Sigmoid colon (tissue), 7 donors: Measurements from ENCODE around the gene RPL38. TPM values are rescaled to one million over a fixed set of nuclear protein-coding genes. Genes with fewer than 3 reads are reported as not detected.
A peak's percentile ranks its signal among the peaks of the same experiment; 100 is the strongest.

Experiments
- DNase-seq: peaks from one replicate; pipeline ENCODE4 v3.0.0-alpha.2; 2019
- H3K27ac ChIP-seq, 4 donors: fragments of 200-600 bp; sonication (generic); one replicate each; pipeline ENCODE4 v1.5.1; 2016 to 2019; ENCODE audit warnings: mild to moderate bottlenecking in 1 of 4
- H3K27me3 ChIP-seq, 3 donors: fragments of 200-600 bp; sonication (generic); one replicate each; pipeline ENCODE4 v1.5.1; 2019; ENCODE audit warnings: mild to moderate bottlenecking in 1 of 3
- H3K36me3 ChIP-seq, 4 donors: fragments of 200-600 bp; sonication (generic); one replicate each; pipeline ENCODE4 v1.5.1; 2016 to 2019
- H3K4me1 ChIP-seq, 4 donors: fragments of 200-600 bp; sonication (generic); one replicate each; pipeline ENCODE4 v1.5.1; 2017 to 2019
- H3K4me3 ChIP-seq, 4 donors: fragments of 200-600 bp; sonication (generic); one replicate each; pipeline ENCODE4 v1.5.1; 2017 to 2019; ENCODE audit warnings: mild to moderate bottlenecking in 2 of 4, moderate library complexity in 1 of 4
- H3K9me3 ChIP-seq, 4 donors: fragments of 200-600 bp in 3 of 4; sonication (generic) in 3 of 4; one replicate each; pipeline versions ENCODE4 v1.5.1 to v1.6.1; 2013 to 2019
- CTCF ChIP-seq, 4 experiments: fragments of 450-650 bp in 3 of 4; fragments of 200-600 bp in 1 of 4; IDR thresholded peaks; one replicate each; pipeline ENCODE4 v1.5.1; 2016 to 2019; ENCODE audit warnings: antibody characterized with exemption in 4 of 4, mild to moderate bottlenecking in 3 of 4, moderate library complexity in 2 of 4
- EP300 ChIP-seq, 4 donors: sonication (generic); formaldehyde crosslinking; IDR thresholded peaks; one replicate each; pipeline ENCODE4 v1.6.1; 2017; ENCODE audit warnings: antibody characterized with exemption in 4 of 4
- POLR2A ChIP-seq, 2 donors: fragments of 450-650 bp; IDR thresholded peaks; one replicate each; pipeline ENCODE4 v1.6.1; 2016; ENCODE audit warnings: antibody characterized with exemption in 2 of 2, mild to moderate bottlenecking in 2 of 2, moderate library complexity in 2 of 2
- POLR2AphosphoS5 ChIP-seq, 4 donors: sonication (generic); formaldehyde crosslinking; IDR thresholded peaks; one replicate each; pipeline ENCODE4 v1.6.1; 2017; ENCODE audit warnings: antibody characterized with exemption in 4 of 4
- WGBS, 2 donors: extraction: QIAGEN DNeasy Blood & Tissue Kit; methylation state at CpG; one replicate each; pipeline ENCODE4 v1.1.7; 2013; 5-methylcytosine and 5-hydroxymethylcytosine counted together
- intact Hi-C: fragments of 100-400 bp; cut with DNase I; formaldehyde crosslinking; loops from one replicate; pipeline ENCODE4 v1.15.1; 2023
- polyA plus RNA-seq, 3 donors: library from polyadenylated mRNA; stranded (reverse); fragments of 200-250 nt; gene quantifications; one replicate each; pipeline ENCODE4 v1.2.3, GENCODE V29; 2013
- total RNA-seq, 4 donors: library from RNA; depleted of rRNA; stranded (reverse); fragments of >200 nt; gene quantifications; one replicate each; pipeline ENCODE4 v1.1.0, GENCODE V29; 2016
- donor health status: healthy with polysubstance abuse.
- donor health status: Bipolar disorder and iron deficiency.
- donor health status: healthy.

Gene RPL38
- total RNA-seq (100 to 1,000 TPM; 215 to 718 (median 492) TPM), polyA plus RNA-seq (1,000 to 10,000 TPM; 1,011 to 2,321 (median 1,651) TPM)

- intact Hi-C loops: loop anchor here (5.0 kb wide), 1 partner anchor 254 kb away; no protein-coding TSS in a partner anchor
- WGBS, 2 donors: 1% methylated on average over 53 of the region's 53 CpGs
- Histone ChIP-seq H3K4me3 (peak within 1 kb of the TSS; percentile 56 to 77 (median 76)), H3K4me1 (peaks cover 0 to 55% (median 44%) of the 10 kb centered on the region in 4 donors), H3K27me3 (peaks cover 11 to 26% (median 14%) of the 10 kb centered on the region in 3 donors), H3K9me3 (no peaks in the 10 kb centered on the region), H3K27ac (peak within 1 kb of the TSS; percentile 79 to 87 (median 82)), H3K36me3 (peaks cover 5 to 39% (median 23%) of the 10 kb centered on the region in 4 donors)
- TF ChIP-seq POLR2A (IDR thresholded peaks at IDR 0.05): peak; percentile 92 to 93
- peak in 2 of 4 donors; percentile 48 to 79 for TF ChIP-seq EP300 (IDR thresholded peaks at IDR 0.05)
- peak; percentile 90 to 97 (median 96) for TF ChIP-seq CTCF (IDR thresholded peaks at IDR 0.05)
- TF ChIP-seq POLR2AphosphoS5 (IDR thresholded peaks at IDR 0.05): peak; percentile 98
- DNase-seq: peak; percentile 98
These were observed at the start of gene RPL38 for GRCh38 chr17:74203439-74204240. TSS of gene RPL38 (plus strand) at chr17:74203678. CDS start at chr17:74203956, 278 bp downstream.

- Histone ChIP-seq H3K36me3 (no peaks in the 10 kb centered on the region), H3K4me1 (peaks cover 0 to 11% (median 0%) of the 10 kb centered on the region in 4 donors), H3K9me3 (peaks cover 0 to 2% (median 0%) of the 10 kb centered on the region in 4 donors), H3K4me3 (no peak overlapping the region), H3K27ac (no peak overlapping the region), H3K27me3 (peaks cover 0 to 5% (median 0%) of the 10 kb centered on the region in 3 donors)
- WGBS, 2 donors: 85 to 86% methylated on average over 11 of the region's 11 CpGs
- no peak for TF ChIP-seq POLR2AphosphoS5 (IDR thresholded peaks at IDR 0.05)
- TF ChIP-seq EP300 (IDR thresholded peaks at IDR 0.05): no peak
- TF ChIP-seq POLR2A (IDR thresholded peaks at IDR 0.05): no peak
- no peak for TF ChIP-seq CTCF (IDR thresholded peaks at IDR 0.05)
- no peak for DNase-seq
- intact Hi-C loops: no loop called here
These were observed 49.6 kb upstream of the RPL38 start for GRCh38 chr17:74153821-74154430.

- no peak overlapping the region for H3K4me3 ChIP-seq
- H3K27ac ChIP-seq: no peak overlapping the region
- intact Hi-C loops: no loop called here
- no peak for TF ChIP-seq POLR2AphosphoS5 (IDR thresholded peaks at IDR 0.05)
- no peak for TF ChIP-seq POLR2A (IDR thresholded peaks at IDR 0.05)
- WGBS, 2 donors: 87% methylated on average over 6 of the region's 6 CpGs
- H3K9me3 ChIP-seq: peaks cover 0 to 2% (median 0%) of the 10 kb centered on the region in 4 donors
- DNase-seq: no peak
- H3K4me1 ChIP-seq: peaks cover 0 to 11% (median 0%) of the 10 kb centered on the region in 4 donors
- H3K27me3 ChIP-seq: peaks cover 0 to 15% (median 0%) of the 10 kb centered on the region in 3 donors
- no peaks in the 10 kb centered on the region for H3K36me3 ChIP-seq
These were observed 46.6 kb upstream of the RPL38 start for GRCh38 chr17:74156878-74157277.

- H3K4me3 ChIP-seq: no peak overlapping the region
- no peaks in the 10 kb centered on the region for H3K36me3 ChIP-seq
- H3K4me1 ChIP-seq: peaks cover 0 to 11% (median 0%) of the 10 kb centered on the region in 4 donors
- peaks cover 0 to 20% (median 0%) of the 10 kb centered on the region in 3 donors for H3K27me3 ChIP-seq
- peaks cover 0 to 2% (median 0%) of the 10 kb centered on the region in 4 donors for H3K9me3 ChIP-seq
- no peak for DNase-seq
- TF ChIP-seq EP300 (IDR thresholded peaks at IDR 0.05) (no peak), POLR2A (IDR thresholded peaks at IDR 0.05) (no peak), CTCF (IDR thresholded peaks at IDR 0.05) (no peak), POLR2AphosphoS5 (IDR thresholded peaks at IDR 0.05) (no peak)
- no peak overlapping the region for H3K27ac ChIP-seq
- intact Hi-C loops: no loop called here
- 79 to 92% methylated on average over 9 of the region's 9 CpGs for WGBS, 2 donors
These were observed 46.1 kb upstream of the RPL38 start for GRCh38 chr17:74157366-74157765.

- intact Hi-C loops: no loop called here
- Histone ChIP-seq H3K9me3 (peaks cover 0 to 2% (median 0%) of the 10 kb centered on the region in 4 donors), H3K27ac (no peak overlapping the region), H3K4me1 (no peaks in the 10 kb centered on the region), H3K27me3 (peaks cover 0 to 21% (median 0%) of the 10 kb centered on the region in 3 donors), H3K36me3 (no peaks in the 10 kb centered on the region), H3K4me3 (no peak overlapping the region)
- DNase-seq: no peak
- no peak for TF ChIP-seq EP300 (IDR thresholded peaks at IDR 0.05)
- TF ChIP-seq POLR2A (IDR thresholded peaks at IDR 0.05): no peak
- TF ChIP-seq POLR2AphosphoS5 (IDR thresholded peaks at IDR 0.05): no peak
- TF ChIP-seq CTCF (IDR thresholded peaks at IDR 0.05): no peak
These were observed 44.7 kb upstream of the RPL38 start for GRCh38 chr17:74158761-74159160.
